HUDEP-2 (cell line): ENCODE results near the gene GRIK3.

Experiments
- DNase-seq, 76 experiments: peaks; one replicate each; lab custom pipeline; 2025; ENCODE audit not compliant: unreplicated experiment in 76 of 76; lab: John Stamatoyannopoulos, UW

The GRIK3 gene

DNA sequence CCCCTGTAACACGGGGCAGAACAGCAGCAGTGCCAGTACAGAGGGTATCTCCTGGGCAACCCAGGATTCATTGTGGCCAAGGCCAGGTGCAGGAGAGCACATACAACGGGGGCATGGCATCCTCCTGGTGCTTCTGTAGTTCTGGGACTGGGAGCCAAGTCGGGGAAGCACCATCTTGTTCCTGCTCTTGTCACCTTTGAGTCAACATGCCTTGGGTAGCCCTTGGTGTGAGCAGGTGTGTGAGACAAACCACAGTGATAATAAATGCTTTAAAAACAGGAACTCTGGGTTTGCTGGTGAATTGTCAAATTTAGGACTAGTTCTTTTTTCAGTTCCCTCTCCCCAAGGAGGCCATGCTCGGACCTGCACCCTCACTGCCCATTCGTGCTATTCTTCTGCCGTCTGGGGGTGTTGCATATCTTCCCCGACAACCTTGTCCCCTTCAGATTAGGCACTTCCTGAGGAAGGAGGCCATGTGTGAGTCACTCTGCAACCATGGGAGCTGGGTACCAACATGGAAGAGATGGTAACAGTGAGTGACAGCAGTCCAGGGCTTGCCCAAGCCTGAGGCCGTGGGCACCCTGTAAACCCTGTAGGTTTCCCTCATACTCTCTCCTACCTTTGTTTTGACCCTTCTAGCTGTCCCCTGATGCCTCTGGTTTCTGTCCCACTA, 150.2 kb downstream of the GRIK3 start:
- no peak for DNase-seq

DNA sequence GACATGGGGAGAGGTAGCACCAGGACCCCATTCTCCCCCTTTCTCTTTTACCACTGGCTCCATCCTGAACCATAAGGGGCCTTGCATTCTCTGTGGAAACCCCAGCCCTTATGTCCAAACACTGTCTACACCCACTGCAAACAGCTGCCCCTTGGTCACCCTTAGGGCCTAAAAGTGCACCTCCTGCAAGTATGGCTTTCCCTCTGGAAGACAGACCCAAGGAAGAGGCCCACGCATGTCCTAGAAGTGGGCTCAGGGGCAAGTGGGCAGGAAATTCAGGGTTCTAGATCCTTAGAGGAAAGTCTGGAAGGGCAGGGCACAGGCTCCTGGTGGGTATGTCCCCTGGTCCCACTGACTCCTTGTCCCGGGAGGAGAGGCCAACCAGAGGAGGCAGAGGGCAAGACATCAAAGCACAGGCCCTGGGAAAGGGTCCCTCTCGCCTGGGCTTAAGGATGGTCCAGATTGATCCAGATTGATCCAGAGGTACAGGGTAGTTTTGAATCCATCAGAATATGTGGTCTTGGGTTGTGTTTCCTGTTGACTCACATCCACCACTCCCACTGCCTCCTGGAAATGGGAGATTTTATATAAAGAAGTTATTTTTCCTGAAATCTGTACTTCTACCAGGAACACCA, 150.9 kb downstream of the GRIK3 start:
- DNase-seq, result no peak

DNA sequence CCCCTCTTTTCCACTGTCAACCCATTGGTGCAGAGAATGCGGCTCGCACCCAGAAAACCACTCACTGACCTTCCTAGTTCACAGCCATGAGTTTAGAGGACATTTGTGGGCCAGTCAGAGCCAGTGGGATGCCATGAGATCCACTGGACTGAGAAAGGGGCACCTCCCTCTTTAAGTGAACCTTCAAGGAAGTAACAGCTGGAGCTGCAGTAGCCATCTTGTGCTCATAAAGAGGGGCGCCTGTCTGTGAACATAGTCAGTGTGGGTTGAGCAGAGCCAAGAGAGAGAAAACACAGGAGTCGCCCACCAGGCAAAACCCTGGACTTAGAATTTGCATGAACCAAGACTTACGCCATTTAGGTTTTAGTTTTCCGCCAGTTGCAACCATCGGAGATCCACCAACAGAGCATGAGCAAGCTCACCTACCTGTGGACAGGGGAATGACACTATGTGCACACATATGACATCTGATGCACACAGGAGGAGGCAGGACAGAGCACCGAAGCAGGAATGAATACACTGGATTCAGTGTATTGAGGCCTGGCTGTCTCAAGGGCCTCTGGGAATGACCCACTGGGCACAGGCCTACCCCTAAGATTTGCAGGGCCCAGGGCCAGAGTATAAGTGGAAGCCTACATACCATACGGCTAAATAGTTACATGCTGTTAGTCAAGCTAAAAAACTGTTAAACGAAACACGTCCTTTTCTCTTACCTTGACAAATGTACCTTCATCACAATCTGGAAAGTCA, 151.6 kb downstream of the GRIK3 start:
- no peak for DNase-seq

DNA sequence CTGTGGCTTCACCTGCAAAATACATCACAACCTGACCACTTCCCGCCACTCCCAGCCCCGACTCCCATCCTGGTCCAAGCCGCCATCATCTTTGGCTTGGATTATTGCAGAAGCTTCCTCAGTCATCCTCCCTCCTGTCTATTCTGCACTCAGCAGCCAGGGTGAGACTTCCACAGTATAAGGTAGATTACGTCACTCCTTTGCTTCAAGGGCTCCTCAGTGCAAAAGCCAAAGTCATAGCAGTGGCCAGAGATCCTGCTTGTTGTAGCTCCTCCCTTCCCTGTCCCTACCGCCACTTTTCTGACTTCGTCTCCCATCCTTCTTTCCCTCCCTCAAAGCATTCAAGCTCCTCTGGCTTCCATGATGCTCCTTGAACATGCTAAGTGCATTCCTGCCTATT, 152.8 kb downstream of the GRIK3 start:
- no peak for DNase-seq

DNA sequence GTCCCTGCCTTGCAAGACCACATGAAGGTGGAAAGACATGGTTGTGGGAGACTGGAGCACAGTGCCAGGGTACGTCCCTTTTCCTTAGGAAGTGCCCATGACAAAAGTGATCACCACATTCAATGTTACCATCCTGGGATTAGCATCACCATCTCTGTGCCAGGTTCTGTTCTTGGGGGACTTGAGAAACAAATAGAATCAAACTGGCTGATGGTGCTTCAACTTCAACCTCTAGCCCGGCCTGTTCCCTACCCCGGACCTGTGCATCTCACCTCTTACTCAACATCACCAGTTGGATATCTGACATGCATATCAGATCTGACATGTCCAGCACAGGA, 153.3 kb downstream of the GRIK3 start:
- no peak for DNase-seq

DNA sequence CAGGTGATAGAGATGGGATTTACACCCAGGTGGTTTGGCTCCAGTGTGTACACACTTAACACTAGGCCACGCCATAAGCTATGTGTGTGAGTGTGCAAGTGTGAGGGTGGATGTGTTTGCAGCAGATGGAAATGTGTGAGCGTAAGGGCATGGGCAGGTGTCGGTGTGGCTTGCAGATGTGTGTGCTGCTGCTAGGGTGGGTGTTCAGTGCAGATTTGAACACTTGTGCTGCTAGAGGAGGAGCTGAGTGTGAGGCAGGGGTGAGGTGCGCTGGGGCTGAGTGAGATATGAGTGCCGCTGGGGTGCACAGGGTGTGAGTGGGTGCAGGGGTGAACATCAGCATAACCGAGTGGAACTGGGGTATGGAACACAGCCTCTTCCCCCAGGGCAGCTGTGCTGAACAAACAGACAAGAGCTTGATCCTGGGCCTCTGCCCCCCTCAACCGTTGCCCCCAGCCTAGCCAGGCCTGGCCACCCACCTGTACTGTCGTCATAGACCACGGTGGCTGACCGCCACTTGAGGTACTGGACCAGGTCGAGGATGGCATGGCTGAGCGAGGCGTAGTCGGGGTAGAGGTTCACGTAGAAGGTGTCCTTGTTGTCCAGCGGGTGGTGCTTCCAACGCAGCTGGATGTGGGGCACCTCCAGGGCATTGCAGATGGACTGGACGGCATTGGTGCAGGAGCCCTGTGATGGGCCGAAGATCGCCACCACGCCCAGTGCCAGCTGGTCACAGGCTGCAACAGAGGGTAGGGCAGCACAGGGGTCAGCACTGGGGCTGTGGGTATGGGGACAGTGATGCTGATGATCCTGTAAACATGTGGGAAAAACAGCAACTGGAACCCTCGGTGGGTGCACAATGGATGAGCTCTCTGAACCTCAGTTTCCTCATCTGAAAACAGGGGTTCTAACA, 153.9 kb downstream of the GRIK3 start:
- DNase-seq, result no peak

DNA sequence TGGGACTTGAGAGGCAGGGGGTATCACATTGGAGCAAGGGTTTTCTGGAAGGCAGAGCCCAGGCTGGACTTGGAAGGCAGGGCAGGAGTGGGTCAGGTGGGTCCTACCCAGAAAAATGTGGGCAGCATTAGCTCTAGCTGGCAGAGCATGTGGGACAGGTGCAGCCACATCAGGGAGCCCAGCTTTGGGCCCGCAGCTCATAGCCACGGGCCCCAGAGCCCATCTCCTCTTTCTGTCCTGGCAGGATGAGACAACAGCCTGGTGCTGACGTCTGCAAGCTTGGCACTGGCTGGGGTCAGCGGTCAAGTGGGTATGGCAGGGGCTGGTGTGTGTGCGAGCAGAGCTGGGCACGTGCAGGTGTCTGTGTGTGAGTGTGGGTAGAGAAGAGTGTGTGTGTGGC, 154.7 kb downstream of the GRIK3 start:
- DNase-seq, result no peak

DNA sequence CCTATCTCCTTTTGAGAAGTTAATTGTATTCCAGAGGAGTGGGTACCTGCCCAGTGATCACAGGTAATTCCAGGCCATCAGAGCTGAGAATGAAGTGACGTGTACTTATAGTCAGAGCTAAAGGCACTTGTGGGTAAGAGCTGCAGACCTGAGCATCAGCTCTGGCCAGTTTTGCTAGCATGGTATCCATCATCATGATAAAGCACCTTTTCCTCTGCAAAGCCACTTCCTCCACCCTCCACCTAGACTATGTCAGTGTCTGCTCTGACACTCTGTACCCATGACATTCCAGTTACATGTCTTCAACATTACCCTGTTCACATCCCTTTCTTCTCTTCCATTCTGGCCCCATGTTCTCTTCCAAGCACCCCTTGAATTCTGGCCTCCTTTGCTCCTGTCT, 157.3 kb downstream of the GRIK3 start:
- no peak for DNase-seq

DNA sequence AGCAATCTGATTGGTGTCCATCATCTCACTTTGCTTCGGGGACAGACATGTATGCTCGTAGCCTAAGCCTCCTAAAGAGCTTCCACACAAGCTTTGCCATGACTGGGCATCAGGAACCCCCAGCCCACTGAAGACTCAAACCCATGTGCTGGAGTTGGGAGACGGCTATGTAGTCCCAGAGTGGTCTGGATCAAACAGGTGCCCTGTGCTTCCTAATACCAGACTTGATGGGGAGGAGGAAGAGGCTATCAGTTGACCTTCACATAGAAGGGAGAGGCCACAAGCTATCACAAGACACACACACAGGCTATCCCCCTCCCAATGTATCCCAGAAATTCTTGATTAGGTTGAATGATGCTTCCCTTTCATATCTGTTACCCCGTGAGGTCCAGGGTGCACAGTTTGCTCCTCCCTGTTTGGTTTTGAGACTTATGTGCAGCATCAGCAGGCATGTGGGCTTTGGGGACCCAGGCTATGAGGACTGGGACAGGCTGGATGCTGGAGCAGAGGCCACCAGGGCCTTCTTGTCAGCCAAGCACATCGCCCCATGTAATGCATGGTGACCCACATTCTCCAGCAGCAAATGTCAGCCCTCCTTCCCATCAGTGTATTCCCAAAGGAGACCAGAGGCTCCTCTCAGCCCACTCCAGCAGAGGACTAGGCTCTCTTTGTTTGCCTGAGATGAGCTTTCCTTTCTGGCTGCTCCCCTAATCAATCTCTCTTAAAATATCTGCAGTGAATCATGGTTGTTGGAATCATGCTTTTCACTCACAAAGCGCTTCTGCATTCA, 159.8 kb downstream of the GRIK3 start:
- DNase-seq, result no peak

DNA sequence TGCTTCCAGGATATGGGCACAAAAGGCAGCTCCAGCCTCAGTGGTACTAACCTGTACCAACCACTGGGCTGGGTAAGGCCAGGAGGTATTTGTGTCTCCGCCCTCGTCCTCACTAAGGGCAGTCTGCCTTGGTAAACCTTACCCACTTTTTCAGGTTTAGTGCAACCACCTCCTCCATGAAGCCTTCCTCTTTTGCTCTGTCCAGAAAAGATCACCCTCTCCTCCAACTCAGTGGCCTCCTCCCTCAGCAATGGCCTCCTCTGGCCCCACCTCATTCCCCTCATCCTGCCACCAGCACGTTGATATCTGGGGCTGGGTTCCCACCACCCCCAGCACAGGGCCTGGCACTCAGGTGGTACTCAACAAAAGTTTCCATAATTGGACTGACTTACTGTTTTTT, 161.5 kb downstream of the GRIK3 start:
- no peak for DNase-seq

DNA sequence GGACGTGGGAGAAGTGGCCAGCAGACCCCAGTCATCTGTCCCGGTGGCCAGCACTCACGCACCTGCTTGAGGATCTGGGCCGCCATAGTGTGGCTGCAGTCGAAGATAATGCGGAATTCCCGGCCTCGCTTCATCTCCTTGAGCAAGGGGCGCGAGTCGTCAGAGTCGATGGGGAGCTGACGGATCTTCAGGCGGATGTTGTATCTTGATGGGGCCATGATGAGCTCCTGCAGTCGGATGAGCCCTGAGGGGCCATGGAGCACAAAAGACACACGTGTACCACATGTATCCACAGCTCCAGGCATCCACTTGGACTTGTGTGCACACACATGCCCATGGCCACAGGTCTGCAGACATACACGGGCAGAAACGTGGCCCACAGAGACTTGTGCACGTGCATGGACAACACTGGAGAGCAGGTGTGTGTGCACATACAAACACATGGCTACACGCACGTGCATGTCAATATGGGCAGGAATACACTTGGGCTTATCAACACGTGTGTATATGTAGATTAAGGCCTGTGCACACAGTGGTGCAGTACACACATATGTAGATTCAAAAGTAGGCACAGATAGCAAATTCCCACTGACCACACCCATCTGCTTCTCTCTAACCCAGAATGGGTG, 162.1 kb downstream of the GRIK3 start:
- DNase-seq, result no peak

DNA sequence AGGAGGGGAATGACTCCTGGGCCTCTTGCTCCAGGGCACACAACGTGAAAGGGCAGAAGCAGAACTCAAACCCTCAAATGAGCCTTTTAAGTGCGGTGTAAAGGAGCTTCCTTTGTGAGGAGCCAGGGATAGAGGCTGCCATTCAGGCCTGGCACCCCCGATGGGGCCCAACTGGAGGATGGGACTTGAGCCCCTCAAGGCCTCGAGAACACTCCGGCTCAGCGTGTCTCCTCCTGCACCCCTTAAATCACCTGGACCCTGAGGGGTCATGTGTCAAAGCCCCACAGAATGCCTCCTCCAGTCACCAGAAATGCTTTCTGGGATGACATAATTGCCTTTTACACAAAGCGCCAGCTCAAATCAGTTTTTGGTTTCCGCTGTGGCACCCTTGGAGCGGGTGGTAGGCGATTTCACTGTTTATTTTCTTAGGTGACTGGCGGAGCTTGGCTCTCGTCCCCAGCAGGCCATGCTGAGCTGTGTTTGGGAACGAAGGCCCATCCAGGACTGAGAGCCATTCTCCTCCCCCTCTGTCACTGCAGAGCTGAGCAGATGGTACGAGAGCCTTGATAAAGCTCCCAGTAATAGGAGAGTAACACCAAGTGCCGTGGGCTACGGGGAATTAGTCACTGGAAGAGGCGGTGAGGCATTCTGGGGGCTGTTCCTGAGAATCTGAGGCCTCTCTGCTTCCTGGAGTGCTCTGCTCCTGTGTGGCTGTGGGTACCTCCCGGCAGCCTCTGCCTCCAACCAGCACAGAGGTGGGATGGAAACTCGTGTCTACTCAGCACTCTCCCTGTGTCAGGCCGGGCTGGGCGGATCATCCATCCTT, 163.0 kb downstream of the GRIK3 start:
- no peak for DNase-seq

DNA sequence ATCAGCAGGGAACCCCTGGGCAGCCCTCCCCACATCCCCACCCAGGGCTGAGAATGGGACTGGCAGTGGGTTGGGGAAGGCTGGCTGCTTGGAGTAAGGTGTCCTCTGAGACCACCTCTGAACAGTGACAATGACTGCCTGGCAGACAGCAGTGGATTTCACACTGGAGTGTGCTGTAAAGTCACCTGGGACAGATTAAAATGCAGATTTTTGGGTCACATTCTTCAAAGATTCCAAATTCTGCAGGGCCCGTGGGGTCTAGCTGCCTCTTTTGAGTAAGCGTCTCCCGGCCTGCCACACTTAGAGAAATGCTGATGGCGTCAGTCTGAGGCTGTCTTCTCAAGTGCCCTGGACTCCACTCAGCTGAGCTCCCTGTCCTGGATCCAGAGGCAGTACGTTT, 164.5 kb downstream of the GRIK3 start:
- no peak for DNase-seq

DNA sequence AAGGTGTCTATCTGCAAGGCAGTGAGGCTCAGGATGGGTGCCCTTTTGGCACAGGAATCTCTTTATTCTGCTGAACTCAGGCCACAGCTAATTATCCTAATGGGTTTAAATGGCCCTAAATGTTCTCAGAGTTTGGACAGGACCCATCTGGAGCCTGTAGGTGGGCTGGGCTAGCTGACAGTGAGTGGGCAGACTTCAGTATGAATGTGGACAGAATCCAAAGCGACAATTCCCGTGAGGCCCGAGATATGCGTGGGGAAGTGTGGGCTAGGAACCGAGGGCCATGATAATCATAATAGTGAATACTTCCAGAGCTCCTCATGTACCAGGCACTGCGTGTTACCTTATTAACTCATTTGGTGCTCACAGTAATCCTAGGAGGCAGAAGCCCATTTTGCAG, 165.3 kb downstream of the GRIK3 start:
- no peak for DNase-seq

DNA sequence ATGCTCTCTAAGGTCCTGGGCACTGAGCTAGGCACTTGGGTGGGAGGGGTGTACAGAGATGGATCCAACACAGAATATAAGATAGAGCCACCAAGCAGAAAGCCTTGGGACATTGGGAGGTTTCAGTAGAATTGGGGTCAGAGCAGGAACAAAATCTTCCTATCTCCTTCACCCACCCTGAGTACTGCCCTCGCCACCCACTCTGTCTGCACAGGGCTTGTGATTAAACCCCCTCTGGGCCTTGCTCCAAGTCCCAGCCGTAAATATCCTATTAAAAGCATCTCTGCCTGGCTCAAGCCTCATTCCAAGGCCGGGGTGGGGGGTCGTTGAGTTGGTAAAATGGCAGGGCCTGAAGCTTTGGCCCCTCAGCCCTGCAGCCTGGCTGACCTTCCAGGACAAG, 166.7 kb downstream of the GRIK3 start:
- DNase-seq, result no peak

DNA sequence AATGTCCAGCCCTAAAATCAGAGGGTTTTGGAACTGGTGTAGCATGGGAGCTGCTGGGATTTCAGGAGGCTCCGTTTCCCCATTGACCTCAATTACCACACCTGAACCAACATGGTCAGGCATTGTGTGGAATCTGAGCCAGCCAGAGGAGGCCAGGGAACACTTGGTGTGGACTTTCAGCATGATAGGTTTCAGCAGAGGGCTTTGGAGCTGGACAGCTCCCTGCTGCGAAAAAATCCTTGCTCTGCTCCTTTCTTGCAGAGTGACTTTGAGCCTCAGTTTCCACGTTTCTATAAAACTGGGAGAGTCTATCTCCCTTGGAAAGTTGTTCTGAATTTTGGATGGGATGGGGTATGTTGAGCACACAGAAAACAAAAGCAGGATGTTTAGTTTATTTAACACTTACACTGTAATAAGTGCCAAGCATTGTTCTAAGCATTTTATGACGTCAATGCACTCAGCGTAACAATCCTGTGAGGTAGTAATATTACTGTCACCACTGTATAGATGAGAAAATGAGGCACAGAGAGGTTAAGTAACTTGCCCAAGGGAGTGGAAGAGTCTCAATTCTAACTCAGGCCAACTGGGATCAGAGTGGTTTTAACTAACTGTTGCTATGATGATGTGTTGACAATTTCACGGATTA, 168.0 kb downstream of the GRIK3 start:
- DNase-seq, result no peak

DNA sequence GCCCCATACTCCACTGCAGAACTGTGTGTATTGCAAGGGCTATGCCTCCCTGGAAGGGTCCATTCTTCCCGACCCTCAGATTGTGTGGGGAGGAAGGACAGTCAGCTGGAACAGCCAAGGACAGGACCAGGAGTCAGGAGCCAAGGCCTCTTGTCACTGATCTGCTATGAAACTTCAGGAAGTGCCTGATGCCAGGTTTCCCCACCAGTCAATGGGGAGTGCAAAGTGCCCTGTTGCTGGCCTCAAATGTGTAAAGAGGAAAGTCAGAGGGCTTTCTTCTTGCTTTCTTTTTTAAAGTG, 168.8 kb downstream of the GRIK3 start:
- no peak for DNase-seq

DNA sequence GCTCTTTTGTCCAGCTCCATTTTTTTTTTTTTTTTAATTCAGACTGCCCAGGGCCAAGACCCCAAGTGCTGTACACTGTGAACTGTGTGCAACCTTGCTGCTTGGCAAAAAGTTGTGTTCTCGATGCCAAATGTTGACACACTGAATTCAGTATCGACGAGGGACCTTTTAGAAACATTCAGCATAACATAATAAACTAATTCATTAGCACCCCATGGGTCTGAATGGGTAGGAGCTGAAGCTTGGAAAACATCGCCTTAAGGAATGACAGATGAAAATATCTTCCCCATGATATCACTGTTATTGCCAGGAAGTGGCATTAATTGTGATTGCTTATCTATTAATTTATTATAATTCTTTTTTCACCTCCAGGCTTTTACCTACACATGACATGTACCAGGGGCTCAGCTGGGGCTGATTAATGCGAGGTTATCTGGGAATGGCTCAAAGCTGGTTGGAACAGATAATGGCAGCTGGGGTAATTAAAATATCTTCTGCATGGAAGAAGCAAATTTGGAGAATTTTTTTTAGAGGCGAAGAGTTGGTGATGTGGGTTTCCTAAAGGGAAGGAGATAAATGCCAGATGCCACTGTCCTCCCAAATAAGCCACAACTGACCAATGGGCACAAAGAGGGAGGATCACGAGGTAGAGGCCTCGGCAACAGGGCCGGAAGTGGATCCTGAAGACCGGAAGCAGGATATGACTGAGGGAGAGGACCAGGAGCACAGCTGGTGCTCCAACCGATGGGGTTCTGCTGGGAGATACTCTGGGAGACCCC, 169.3 kb downstream of the GRIK3 start:
- no peak for DNase-seq
